SK-N-MC (cell line): Measurements from ENCODE around the gene COG2.

ENCODE experiments used
- DNase-seq: peaks from one replicate; pipeline ENCODE4 v3.0.0-alpha.2; 2011; ENCODE audit warnings: low read depth, low spot score
- H3K27ac ChIP-seq: fragments of 200-600 bp; sonication (generic); 2 replicates; pipeline ENCODE4 v1.5.1; 2016; ENCODE audit warnings: mixed run types
- H3K36me3 ChIP-seq: fragments of 200-600 bp; sonication (generic); 2 replicates; pipeline ENCODE4 v1.6.1; 2017; ENCODE audit warnings: antibody characterized with exemption, low read length, mixed read lengths; ENCODE audit not compliant: insufficient read depth
- H3K4me3 ChIP-seq: fragments of 200-600 bp; sonication (generic); 2 replicates; pipeline ENCODE4 v1.5.1; 2016
- H3K9ac ChIP-seq: fragments of 200-600 bp; sonication (generic); 2 replicates; pipeline ENCODE4 v1.8.0; 2017; ENCODE audit warnings: mixed run types, mixed read lengths; ENCODE audit not compliant: insufficient read length
- H3K9me3 ChIP-seq: fragments of 200-600 bp; sonication (generic); 2 replicates; pipeline ENCODE4 v1.6.1; 2017; ENCODE audit warnings: low read depth, mild to moderate bottlenecking, antibody characterized with exemption, low read length, moderate library complexity, mixed read lengths
- EZH2 ChIP-seq: fragments of 200-600 bp; sonication (generic); IDR thresholded peaks from one replicate; pipeline ENCODE4 v1.6.1; 2017; ENCODE audit warnings: antibody characterized with exemption
- FOXP2 ChIP-seq: optimal IDR thresholded peaks from 2 replicates; pipeline ENCODE3; 2011; ENCODE audit warnings: mild to moderate bottlenecking, moderate library complexity; ENCODE audit not compliant: insufficient read depth; ENCODE audit errors: extremely low read length, control extremely low read depth
- POLR2AphosphoS5 ChIP-seq: IDR thresholded peaks from 2 replicates; pipeline ENCODE4 v1.6.1; 2012; ENCODE audit warnings: mild to moderate bottlenecking, low read depth, low read length, borderline replicate concordance

Gene COG2

GRCh38 chr1:230636575-230637148 is 5.6 kb upstream of the COG2 start:
- no peak overlapping the region for H3K9ac ChIP-seq
- no peak for DNase-seq
- H3K36me3 ChIP-seq: no peaks in the 10 kb centered on the region
- no peak overlapping the region for H3K4me3 ChIP-seq
- no peak for TF ChIP-seq FOXP2
- no peak for TF ChIP-seq EZH2
- no peak for TF ChIP-seq POLR2AphosphoS5
- no peak overlapping the region for H3K27ac ChIP-seq
- no peaks in the 10 kb centered on the region for H3K9me3 ChIP-seq

GRCh38 chr1:230639714-230640209 is 2.5 kb upstream of the COG2 start:
- Histone ChIP-seq H3K27ac (no peak overlapping the region), H3K9ac (no peak overlapping the region), H3K36me3 (no peaks in the 10 kb centered on the region), H3K9me3 (no peaks in the 10 kb centered on the region), H3K4me3 (no peak overlapping the region)
- no peak for TF ChIP-seq POLR2AphosphoS5
- TF ChIP-seq EZH2: no peak
- TF ChIP-seq FOXP2: no peak
- DNase-seq: no peak

- no peak for TF ChIP-seq EZH2
- TF ChIP-seq POLR2AphosphoS5: no peak
- TF ChIP-seq FOXP2: no peak
- no peak for DNase-seq
- H3K36me3 ChIP-seq: no peaks in the 10 kb centered on the region
- H3K9me3 ChIP-seq: no peaks in the 10 kb centered on the region
- no peak overlapping the region for H3K4me3 ChIP-seq
- no peak overlapping the region for H3K9ac ChIP-seq
- H3K27ac ChIP-seq: no peak overlapping the region
Observed at GRCh38 chr1:230641346-230641745, 935 bp upstream of the COG2 start.

GRCh38 chr1:230641900-230642262 is 400 bp upstream of the COG2 start:
- no peak overlapping the region for H3K27ac ChIP-seq
- no peaks in the 10 kb centered on the region for H3K36me3 ChIP-seq
- H3K9ac ChIP-seq: no peak overlapping the region
- peak overlapping the region; percentile 98 for H3K4me3 ChIP-seq
- TF ChIP-seq EZH2 (no peak), POLR2AphosphoS5 (no peak), FOXP2 (no peak)
- DNase-seq: no peak
- H3K9me3 ChIP-seq: no peaks in the 10 kb centered on the region

- H3K9me3 ChIP-seq: no peaks in the 10 kb centered on the region
- peak overlapping the region; percentile 86 for H3K9ac ChIP-seq
- TF ChIP-seq EZH2: no peak
- no peak for TF ChIP-seq FOXP2
- no peak for TF ChIP-seq POLR2AphosphoS5
- peak overlapping the region; percentile 98 for H3K4me3 ChIP-seq
- H3K36me3 ChIP-seq: no peaks in the 10 kb centered on the region
- no peak for DNase-seq
- H3K27ac ChIP-seq: no peak overlapping the region
Observed at GRCh38 chr1:230643908-230644307, 1.6 kb downstream of the COG2 start.

GRCh38 chr1:230646710-230647302 is 4.5 kb downstream of the COG2 start:
- Histone ChIP-seq H3K9ac (no peak overlapping the region), H3K4me3 (no peak overlapping the region), H3K36me3 (no peaks in the 10 kb centered on the region), H3K9me3 (no peaks in the 10 kb centered on the region), H3K27ac (no peak overlapping the region)
- TF ChIP-seq POLR2AphosphoS5 (no peak), EZH2 (no peak), FOXP2 (no peak)
- no peak for DNase-seq

GRCh38 chr1:230647321-230647720 is 5.0 kb downstream of the COG2 start:
- Histone ChIP-seq H3K36me3 (no peaks in the 10 kb centered on the region), H3K27ac (no peak overlapping the region), H3K9me3 (no peaks in the 10 kb centered on the region), H3K9ac (no peak overlapping the region), H3K4me3 (no peak overlapping the region)
- no peak for DNase-seq
- TF ChIP-seq EZH2: no peak
- no peak for TF ChIP-seq FOXP2
- TF ChIP-seq POLR2AphosphoS5: no peak

GRCh38 chr1:230648114-230648513 is 5.8 kb downstream of the COG2 start:
- Histone ChIP-seq H3K9ac (no peak overlapping the region), H3K27ac (no peak overlapping the region), H3K4me3 (no peak overlapping the region), H3K36me3 (no peaks in the 10 kb centered on the region), H3K9me3 (no peaks in the 10 kb centered on the region; the same call in 1 of the 2 replicates)
- no peak for DNase-seq
- TF ChIP-seq EZH2 (no peak), FOXP2 (no peak), POLR2AphosphoS5 (no peak)
